Measurements from ENCODE around the gene LCE3C. TPM values are rescaled to one million over a fixed set of nuclear protein-coding genes. Genes with fewer than 3 reads are reported as not detected.
"Not testable (repeated sequence)": the region's sequence is repeated elsewhere in the genome, so short reads cannot be mapped to it uniquely, and the experiment has no call there.

The LCE3C gene, protein sequence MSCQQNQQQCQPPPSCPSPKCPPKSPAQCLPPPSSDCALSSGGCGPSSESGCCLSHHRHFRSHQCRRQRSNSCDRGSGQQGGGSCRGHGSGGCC
- not detected in 2 replicates for total RNA-seq

DNA sequence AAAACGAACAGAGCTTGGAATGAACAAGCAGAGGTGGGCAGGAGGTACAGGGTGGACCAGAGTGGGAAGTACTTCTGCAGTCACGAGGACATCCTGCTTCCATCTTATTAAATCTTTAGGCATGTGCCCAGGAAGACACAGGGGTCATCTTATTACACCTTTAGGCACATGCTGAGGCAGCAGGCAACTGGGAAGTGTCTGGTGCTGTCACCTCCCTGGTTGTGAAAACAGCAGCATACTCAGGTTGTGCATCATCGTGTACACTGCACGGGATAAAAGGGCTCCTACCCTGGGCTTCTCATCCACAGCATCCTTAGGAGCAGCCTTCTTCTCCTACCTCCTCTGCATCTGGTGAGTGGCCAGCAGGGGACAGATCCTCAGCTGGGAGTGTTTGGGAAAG, at the start of gene LCE3C:
LCE3C (plus strand) TSS at position 301 of the 400 bp plus-strand sequence. CDS start 498 bp downstream, outside the sequence.
- no peak for DNase-seq (ENCODE audit: low read depth in 2 of 2)

DNA sequence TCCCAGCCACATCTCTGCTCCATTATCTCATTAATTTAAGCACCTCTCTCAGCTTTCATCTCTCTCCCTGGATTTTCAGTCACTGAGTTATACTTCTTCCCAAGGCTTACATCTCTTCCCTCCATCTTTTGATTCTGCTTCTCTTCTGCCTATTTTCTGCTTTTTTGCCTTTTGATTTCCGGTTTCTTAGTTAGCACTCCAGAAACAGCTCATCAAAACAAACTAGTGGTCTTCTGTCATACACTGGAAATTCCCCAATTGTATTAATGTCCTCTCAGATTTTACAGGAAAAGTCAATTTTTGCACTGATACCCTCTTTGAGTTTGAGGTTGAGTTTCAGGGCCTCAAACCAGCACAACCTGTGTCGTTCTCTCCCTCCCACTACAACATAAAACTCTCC, 34.9 kb upstream of the LCE3C start:
- no peak for DNase-seq (ENCODE audit: low read depth in 2 of 2)

DNA sequence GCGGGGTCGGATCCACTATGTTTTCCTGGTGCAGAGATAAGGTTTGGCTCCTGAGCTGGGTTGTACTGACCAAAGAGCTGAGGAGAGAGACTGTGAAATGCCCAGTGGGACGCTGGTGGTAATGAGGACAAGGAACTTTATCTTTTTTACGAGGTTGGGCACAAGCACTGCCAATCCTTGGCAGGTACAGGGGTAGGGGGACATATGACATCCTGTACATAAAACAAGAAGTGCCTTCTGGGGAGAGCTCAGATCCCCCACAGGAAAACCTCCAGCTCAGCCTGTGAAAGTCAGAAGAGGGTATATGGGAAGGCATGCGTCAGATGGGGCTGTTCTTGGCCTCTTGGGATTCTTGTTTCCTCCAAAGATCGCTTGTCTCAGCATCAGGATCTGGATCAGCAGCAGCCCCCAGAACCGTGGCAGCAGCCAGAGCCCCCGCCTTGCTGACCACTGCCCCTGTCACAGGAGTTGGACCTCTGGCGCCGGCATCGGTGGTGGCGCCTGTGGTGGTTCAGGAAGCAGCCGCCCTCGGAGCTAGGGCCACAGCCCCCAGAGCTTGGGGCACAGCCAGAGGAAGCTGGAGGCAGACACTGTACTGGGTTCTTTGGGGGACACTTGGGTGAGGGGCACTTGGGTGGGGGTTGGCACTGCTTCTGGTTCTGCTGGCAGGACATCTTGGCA, 34.4 kb upstream of the LCE3C start:
- no peak for DNase-seq (ENCODE audit: low read depth in 2 of 2)

DNA sequence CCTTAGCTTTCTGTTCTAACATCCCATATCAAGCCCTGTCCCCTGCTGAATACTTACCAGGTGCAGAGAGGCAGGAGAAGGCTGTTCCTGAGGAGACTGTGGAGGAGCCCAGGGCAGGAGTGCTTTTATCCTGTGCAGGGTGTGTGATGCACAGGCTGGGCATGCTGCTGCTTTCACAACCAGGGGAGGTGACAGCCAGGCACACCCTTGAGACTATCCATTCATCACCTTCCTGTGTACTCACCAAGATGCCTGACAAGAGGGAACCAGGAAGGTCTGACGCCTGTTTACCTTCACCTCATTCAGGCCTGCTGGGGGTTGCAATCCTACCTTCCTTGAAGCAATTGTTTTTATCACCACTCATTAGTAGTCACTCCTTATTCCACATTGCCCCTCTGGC, 33.4 kb upstream of the LCE3C start, which contains the start of gene LCE3E:
LCE3E (minus strand) TSS at position 100 of the 400 bp plus-strand sequence. CDS start 572 bp downstream, outside the sequence.
- no peak for DNase-seq (ENCODE audit: low read depth in 2 of 2)

DNA sequence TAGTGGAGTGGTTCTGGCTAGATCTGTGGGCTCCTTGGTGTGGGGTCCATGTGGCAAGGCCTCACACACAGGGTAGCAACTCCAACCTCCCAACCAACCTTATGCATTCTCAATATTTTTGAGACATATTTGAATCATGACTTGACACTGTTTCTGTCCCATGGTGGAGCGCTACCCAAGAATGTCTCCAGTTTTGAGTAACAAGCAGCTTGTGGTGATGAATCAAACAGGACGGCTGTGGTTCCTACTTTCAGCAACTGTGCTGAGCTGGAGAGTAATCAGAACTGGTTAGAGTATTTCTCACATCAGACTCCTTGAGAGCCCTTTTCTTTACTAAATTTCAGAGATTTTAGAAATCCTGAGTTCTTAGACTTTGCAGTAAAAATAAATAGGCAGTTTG, 22.9 kb upstream of the LCE3C start:
- DNase-seq (ENCODE audit: low read depth in 2 of 2), result no peak

DNA sequence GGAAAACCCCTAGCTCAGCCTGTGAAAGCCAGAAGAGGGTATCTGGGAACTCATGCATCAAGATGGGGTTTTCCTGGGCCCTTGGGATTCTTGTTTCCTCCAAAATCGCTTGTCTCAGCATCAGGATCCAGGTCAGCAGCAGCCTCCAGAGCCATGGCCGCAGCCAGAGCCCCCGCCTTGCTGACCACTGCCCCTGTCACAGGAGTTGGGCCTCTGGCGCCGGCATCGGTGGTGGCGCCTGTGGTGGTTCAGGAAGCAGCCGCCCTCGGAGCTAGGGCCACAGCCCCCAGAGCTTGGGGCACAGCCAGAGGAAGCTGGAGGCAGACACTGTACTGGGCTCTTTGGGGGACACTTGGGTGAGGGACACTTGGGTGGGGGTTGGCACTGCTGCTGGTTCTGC, 20.5 kb upstream of the LCE3C start:
- not testable (repeated sequence) for DNase-seq (ENCODE audit: low read depth in 2 of 2)

DNA sequence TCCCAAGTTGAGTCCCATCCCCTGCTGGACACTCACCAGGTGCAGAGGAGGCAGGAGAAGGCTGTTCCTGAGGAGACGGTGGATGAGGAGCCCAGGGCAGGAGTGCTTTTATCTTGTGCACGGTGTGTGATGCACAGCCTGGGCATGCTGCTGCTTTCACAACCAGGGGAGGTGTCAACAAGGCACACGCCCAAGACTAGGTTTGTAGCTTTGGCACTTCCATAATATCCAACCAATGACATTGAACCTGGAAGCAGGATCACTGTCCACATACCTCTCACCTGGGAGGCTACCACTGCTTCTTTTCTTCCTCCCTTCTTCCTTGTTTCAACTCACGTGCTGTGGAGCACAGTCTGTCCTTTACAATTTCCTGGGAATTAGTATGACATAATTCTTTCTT, 19.6 kb upstream of the LCE3C start, which contains the start of gene LCE3D:
LCE3D (minus strand) TSS at position 84 of the 400 bp plus-strand sequence. CDS start 580 bp downstream, outside the sequence.
- DNase-seq (ENCODE audit: low read depth in 2 of 2), result no peak

DNA sequence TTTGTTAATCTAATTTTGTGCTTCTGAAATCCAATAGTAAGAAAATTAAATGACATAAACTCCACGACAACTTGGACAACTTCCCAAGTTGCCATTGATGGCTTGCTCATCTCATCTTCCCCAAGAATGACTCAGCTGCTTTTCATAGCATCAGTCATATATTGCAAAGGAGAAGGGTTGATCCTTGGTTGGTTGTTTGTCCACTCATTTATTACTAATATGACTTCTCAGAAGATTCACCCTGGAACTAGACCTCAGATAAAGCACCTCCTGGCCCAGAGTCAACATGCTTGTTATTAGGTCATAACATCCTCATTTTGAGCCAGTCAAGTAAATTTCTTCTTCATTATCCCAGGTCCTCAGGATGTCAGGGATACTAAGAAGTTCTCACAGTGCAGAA, 17.4 kb upstream of the LCE3C start:
- no peak for DNase-seq (ENCODE audit: low read depth in 2 of 2)

DNA sequence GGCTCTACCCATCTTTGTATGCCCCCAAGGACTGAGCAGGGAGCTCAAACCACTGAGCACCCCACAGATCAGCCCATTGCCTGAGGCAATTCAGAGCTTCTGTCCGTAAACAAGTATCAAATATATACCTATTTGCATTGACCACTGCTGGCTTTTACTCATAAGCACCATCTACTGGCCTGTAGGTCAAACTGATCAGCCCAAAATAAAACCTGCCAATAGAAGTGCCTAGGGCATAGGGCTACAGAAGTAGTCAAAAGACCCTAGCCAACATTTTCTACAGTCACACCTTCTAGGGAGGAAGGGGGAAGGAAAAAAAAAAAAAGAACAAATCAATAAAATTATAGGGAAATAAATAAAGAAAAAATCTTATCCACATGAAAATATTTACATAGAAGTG, 14.4 kb upstream of the LCE3C start:
- peak in 1 of 2 donors; percentile 19 for DNase-seq (ENCODE audit: low read depth in 2 of 2)

DNA sequence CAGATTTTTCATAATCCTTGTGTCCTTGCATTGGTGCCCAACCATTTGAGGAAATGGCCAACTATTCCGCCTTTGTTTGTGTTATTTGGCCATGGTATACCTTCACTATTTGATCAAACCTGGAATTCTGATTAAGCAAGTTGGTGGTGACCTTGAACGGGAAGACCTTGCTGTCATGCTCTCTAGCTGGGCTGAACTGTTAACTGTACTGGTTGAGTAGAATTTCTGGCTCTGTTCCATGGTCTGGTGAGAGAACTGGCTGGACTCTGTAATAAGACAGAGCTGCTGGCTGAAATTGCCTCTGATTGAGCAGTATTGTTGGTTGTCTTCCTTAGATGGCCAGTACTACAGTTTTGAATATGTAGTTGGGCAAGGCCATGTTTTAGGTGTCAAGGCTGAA, 3.0 kb upstream of the LCE3C start:
- no peak for DNase-seq (ENCODE audit: low read depth in 2 of 2)

DNA sequence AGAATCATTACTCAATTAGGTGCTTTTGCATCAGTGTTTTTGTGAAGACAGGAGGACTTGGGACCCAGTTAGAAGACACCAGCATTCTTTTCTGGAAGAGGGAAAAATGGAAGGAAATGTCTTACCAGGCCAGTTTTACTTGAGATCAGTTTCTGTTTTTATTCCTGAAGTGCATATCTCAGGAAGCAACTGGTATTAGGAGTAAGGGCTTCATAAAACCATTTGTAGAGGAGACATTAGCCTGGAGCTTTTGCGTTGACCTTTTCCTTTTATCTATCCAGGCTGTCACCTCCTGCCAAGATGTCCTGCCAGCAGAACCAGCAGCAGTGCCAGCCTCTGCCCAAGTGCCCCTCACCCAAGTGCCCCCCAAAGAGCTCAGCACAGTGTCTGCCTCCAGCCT, 13.5 kb downstream of the LCE3C start, which contains the start of gene LCE3B:
LCE3B (plus strand) TSS at position 301 of the 400 bp plus-strand sequence; CDS start at position 301, 0 bp downstream.
- no peak for DNase-seq (ENCODE audit: low read depth in 2 of 2)

DNA sequence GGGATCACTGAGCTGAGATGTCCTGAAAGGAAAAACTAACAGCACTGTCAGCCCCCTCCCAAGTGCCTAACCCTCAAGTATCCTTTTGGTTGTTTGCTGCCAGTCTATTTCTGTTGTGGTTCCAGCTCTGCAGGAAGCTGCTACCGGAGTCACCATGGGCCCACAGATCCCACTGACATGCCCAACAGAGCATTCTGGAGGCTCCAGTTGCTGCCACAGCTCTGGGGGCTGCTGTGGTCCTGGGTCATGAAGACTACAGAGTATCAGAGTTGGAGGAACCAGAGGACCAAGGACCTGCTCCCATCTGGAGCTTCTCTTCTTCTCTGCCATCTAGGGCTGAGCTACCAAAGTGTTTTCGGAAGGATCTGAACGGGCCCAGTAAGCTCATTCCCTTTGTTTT, 22.0 kb downstream of the LCE3C start:
- no peak for DNase-seq (ENCODE audit: low read depth in 2 of 2)

DNA sequence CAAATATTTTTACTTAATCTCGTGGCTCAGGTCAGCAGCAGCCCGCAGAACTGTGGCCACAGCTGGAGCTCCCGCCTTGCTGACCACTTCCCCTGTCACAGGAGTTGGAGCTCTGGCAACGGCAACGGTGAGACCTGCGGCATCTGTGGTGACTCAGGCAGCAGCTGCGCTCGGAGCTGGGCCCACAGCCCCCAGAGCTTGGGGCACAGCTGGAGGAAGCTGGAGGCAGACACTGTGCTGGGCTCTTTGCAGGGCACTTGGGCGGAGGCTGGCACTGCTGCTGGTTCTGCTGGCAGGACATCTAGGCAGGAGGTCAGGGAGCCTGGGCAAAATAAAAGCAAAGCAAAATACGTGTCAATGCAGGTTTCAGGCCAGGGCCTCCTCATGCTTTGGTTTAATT, 22.8 kb downstream of the LCE3C start, which contains the start of gene LCE3A:
LCE3A (minus strand) TSS at position 301 of the 400 bp plus-strand sequence; CDS start at position 301, 0 bp downstream.
- no peak for DNase-seq (ENCODE audit: low read depth in 2 of 2)

DNA sequence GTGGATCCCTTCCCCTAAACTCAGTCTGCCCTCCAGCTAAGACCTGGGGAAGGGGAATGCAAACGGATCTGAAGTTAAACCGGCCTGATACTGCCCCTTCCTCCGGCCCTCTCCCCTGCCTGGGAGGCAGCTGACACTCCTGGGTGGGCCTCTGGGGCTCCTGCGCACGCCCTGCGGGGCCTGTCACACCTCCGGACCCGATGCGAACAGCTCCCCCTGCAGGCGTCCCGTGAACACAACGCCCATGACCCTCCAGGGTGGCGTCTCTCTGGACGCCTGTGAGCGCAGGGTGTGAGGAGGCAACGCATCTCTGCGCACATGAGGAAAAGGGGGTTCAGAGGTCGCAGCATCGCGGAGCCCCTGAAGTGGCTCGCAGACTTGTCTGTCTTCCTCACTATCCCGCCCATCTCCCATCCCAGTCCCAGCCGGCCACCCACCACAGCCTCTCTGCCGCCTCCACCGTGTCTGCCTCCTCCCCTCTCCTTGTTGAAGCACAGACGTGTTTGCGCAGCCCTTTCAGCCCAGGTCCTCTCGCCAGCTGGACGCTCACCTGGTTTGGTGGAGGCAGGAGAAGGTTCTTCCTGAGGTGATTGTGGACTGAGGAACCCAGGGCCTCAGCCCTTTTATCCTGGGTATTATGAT, 23.3 kb downstream of the LCE3C start:
- no peak for DNase-seq (ENCODE audit: low read depth in 2 of 2)

DNA sequence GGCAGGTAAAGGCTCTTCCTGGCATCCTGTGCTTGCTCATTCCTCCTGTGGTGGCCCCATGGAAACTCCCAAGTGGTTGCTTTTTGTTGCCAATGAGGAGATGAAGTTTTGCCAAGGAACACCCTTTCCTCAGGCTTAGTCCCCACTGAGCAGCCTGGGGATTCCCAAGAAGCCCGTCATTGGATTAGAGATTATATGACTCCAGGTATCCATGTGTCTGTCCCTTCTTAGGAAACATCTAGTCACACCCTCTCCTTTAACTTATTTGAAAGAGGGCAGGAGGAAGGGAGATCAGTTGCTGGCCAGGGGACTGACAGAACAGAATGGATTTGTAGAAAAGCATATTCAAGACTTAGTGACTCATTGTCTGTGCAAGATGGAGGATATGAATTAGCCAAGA, 26.7 kb downstream of the LCE3C start:
- DNase-seq (ENCODE audit: low read depth in 2 of 2), result no peak

DNA sequence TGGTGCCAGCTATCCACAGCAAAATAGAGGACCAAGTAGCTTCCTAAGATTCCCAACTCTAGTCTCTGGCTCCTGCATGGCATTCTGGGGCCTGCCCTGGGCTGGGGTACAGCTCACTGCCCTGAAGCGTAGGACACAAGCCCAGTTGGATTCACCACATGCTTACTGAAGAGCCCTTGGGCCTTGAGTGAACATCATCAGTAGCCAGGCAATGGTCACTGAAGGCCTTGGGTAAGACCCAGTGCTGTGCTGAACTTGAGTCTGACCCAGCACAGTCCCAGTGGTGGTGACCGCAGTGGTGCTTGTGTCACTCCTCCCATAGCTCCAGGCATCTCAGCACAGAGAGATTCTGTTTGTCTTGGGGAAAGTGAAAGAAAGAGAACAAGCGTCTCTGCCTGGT, 30.6 kb downstream of the LCE3C start:
- no peak for DNase-seq (ENCODE audit: low read depth in 2 of 2)

DNA sequence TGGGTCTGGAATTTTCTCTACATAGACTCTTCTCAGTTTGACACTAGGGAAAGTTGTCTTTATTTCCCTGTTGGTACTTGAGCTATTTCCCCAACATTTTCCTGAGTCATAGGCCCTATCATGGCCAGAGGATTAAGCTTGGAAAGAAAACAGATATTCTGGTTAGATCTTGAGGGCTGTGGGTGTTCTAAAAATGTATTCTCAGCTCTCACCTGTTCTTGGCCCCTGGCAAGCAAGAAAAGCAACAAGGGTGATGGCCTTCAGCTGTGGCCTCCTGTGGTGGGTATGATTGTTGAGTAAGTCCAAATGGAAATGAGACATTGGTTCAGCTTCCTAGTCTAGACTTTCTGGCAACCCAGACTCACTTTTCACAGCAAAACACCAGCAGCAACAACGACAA, 40.3 kb downstream of the LCE3C start:
- DNase-seq (ENCODE audit: low read depth in 2 of 2), result no peak

DNA sequence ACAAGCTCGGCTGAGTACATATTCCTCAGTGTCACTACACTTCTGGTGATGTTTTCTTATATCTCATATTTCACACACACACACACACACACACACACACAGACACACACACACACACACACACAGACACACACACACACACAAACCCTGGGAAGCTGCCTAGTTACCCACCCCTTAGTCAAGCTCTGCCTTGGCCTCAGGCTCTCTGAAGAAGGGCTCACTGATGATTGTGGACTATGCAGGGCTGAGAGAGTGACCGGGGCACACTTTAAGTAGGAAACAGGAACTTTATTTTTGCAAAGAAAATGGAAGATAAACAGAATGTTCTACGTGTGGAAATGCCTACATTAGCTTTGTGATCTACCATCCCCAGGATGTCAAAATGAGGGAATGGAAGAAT, 43.9 kb downstream of the LCE3C start:
- DNase-seq (ENCODE audit: low read depth in 2 of 2), result no peak

DNA sequence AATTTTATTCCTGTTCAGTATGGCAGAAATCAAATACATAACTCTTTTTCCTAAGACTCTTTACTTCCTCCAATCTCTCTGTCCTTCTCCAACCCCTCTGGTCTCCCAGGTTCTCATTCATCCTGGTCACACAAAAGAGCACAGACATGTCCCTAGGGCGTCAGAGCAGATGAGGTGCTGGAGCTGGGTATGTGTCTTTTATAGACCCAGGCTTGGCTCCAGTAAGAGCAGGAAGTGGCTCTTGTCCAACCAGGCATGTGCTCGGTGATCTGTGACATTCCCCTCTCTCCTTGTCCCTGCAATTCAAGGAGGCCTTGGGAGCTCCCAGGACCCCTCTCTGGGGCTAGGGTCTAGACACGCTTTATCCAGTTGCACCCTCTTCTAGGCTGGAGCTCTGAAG, 45.1 kb downstream of the LCE3C start:
- peak in 1 of 2 donors; percentile 37 for DNase-seq (ENCODE audit: low read depth in 2 of 2)

DNA sequence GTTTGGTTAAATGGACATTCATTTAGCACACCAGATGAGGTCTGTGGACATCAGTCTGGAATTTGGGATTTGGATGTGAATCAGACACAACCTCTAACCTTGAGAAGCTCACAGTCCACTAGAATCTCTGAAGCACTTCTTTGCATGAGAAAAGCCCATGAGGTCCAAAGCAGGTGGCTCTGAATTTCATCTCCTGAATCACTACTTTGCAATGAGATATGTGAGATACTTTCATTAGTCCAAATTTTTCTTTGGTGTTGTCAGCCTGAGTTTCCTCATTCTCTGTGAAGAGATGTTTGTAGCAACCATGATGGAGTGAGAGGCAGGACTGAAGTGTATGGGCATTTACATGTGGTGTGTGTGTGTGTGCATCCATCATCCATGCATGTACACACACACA, 46.6 kb downstream of the LCE3C start:
- DNase-seq (ENCODE audit: low read depth in 2 of 2), result no peak
